DMS53 (cell line): Measurements from ENCODE around the gene ERBB4.
"Not testable (repeated sequence)": the region's sequence is repeated elsewhere in the genome, so short reads cannot be mapped to it uniquely, and the experiment has no call there.

Source experiments
- DNase-seq: peaks from one replicate; lab custom pipeline; 2025; lab: John Stamatoyannopoulos, UW

The ERBB4 gene

DNA sequence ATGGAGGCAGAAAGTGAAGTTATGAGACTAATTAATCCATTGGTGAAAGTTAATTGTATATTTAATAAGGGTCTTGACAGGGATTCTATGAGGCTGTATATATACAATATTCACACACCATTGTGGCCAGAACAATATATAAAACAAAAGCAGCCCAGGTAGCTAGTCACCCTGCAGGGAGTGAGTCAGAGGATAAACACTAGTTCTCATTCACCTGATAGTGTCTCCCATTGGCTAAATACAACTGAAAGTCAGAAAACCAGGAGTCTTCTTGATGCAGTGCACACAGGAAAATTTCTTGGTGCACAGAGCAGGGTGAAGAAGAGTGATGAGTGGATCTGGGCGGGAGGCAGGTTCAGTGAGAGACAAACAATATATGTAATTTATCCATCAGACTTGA is 465.2 kb downstream of the ERBB4 start:
- peak; percentile 58 for DNase-seq

GRCh38 chr2:212066546-212066945 is 472.1 kb downstream of the ERBB4 start:
- no peak for DNase-seq

GRCh38 chr2:212064318-212064717 is 474.3 kb downstream of the ERBB4 start:
- no peak for DNase-seq

GRCh38 chr2:212052412-212053159 is 486.0 kb downstream of the ERBB4 start:
- no peak for DNase-seq

DNA sequence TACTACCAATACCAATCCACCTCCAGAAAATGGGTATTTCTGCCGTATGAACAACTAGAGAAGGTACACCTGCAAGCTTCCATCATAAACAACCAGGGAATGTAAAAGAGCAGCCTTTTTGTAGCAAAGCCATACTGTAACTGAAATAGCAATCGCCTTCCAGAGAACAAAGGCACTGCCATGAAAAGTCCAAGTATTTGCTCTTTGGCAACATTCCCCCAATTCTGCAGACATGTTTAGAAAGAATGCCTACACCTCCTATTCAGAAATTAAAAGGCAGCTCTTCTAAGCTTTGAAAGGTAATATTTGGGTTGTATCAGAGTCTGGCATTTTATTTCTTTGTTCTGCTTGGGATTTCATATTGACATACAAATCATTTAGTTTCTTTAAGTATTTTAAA is 487.7 kb downstream of the ERBB4 start:
- DNase-seq, result no peak

DNA sequence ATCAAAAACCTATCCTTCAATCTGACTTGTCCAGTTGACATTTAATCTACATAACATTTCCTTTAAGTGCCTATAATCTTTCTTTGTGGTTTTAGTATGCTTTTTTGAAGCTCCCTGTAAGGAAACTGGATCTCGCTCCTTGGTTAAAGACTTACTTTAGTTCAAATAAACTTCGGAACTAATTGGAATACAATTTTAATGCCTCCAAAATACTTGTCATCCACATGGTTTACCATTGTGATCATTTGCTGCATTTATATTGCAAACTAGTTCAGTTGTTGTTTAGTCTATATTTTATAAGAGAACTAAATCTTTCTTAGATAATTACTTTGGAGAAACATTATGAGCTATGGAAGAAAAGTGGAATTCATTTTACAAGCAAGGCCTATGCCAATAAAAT is 496.0 kb downstream of the ERBB4 start:
- no peak for DNase-seq

DNA sequence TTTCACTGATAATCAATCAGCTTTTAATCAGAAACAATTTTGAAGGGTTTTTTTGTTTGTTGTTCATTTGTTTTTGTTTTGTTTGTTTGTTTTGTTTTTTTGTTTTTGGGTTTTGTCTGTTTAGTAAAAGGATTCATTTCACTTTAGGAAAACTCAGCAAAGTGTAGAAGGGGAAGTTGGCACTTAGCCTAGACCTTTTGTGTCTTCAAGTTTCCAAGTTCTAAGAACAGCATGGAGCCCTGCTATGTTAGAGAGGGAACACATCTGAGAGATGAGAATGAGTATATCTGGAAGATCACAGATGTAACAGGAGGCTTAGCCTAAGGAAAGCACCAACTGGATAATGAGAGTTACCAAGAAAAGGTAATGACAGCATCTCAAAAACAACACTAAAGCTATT is 501.5 kb downstream of the ERBB4 start:
- no peak for DNase-seq

- no peak for DNase-seq
These were observed 503.6 kb downstream of the ERBB4 start for GRCh38 chr2:212034841-212035585.

DNA sequence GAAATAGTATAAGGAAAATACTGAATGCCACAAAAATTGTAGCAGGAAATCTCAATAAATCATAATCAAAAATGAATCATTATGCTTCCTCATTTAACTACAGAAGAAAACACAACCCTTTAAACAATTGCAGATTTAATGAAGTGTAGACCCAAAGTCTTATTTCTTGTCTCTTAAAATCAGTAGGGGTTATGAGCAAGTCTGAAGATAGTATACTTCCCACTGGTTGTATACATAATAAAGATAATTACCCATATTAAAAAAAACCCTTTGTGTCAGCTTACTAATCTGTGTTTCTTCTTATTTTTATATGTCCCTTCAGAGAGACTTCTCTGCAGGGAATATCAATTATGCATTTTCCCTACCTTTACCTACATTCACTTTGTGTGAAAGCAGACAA is 504.7 kb downstream of the ERBB4 start:
- no peak for DNase-seq

GRCh38 chr2:212032536-212033219 is 505.9 kb downstream of the ERBB4 start:
- no peak for DNase-seq

DNA sequence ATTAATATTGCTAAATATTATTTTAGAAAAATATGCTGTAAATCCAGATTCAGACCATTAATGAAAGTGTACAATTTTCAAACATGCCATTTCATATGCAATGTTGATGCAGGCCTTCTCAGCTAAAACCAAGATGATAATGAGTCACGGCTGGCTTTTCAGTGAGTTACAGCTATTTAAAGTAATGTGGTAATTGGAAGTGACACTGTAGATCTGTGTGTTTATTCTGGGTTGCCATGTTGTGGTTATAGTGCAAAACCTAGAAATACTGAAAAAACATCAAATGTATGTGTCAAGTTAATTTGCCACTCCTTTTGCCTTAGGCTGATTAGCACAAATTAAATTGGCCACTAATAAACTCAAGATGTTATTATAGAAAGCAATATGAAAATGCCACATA is 506.6 kb downstream of the ERBB4 start:
- DNase-seq, result no peak

GRCh38 chr2:212030709-212031108 is 507.9 kb downstream of the ERBB4 start:
- DNase-seq, result no peak

- DNase-seq, result no peak
These were observed 509.7 kb downstream of the ERBB4 start for GRCh38 chr2:212028798-212029394.

DNA sequence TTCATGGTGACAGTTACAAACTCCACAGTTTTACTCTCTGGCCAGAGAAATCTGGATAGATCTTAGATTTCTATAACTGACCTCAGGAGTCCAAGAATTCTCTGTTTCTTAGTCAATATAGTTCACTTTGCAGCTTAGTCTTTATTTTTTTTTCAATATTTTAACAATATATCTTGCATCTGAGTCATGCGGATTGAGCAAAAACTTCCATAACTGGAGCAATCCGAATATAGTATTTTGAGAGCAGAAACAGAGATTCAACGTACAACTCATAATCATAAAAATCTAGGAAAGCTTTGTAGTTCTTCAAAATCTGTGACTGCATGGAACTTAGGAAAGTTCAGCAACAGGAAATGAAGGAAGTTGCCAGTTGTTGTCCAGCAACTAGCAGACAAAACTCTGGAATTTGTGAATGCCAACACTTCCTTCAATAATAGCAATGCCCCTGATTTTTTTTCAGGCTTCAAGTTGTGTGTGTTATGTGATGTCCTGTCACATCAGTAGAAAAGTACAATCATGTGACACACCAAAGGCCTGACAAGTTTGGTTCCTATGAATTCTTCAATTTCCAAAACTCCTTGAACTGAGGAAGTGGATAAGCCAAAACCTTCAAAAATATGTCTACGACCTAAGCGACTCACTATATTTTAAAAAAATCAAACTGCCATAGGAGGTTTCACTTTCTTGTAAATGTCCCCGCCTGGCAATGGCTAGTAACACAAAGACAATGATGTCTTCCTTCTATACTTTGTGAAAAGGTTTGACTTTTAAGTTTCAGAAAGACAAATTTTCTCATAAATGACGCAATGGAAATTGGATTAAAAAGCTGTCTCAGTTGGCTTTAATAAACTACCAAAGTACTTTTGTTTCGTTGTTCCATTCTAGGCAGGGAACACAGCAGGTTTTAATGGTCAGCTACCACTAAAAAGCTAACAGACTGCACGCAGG is 510.6 kb downstream of the ERBB4 start:
- no peak for DNase-seq

DNA sequence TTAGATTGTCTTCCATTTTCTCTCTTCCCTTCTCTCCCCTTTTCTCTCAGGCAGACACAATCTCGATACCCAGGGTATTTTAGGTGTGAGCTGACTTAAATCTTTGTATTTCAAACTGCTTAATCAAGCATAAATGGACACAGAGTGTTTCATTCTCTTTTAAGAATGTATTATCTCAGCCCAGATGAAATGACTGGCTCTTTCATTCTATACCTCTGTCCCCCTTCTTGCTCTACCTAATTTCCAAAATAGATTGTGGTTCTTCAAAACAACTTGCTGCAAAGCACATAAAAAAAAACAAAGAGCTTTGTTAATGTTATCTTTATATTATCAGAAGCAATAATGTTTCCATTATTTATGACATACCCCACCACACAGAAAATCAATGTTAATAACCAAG is 514.6 kb downstream of the ERBB4 start:
- DNase-seq, result no peak

DNA sequence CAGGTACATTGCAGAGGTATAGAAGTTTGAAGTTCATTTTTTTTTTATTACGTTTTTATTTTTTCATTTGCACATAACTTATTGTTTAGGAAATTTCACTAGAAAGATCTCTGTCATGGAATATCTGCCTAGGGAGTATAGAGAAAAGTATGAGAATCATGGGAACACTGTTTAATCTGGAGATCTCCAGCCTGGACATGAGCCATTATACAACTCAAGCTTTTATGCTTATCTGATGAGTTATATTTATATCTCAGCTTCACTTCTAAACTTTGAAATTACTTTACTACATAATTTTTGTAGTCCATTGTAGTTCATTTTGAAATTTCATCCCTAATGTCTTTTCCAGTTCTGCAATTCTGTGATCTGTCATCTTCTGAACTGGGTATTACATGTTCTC is 515.6 kb downstream of the ERBB4 start:
- DNase-seq, result no peak

DNA sequence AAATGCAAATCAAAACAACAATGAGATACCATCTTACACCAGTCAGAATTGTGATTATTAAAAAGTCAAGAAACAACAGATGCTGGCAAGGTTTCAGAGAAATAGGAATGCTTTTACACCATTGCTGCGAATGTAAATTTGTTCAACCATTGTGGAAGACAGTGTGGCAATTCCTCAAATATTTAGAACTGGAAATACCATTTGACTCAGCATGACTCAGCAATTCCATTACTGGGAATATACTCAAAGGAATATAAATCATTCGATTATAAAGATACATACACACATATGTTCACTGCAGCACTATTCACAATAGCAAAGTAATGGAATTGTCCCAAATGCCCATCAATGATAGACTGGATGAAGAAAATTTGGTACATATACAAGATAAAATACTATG is 516.7 kb downstream of the ERBB4 start:
- peak; percentile 45 for DNase-seq

DNA sequence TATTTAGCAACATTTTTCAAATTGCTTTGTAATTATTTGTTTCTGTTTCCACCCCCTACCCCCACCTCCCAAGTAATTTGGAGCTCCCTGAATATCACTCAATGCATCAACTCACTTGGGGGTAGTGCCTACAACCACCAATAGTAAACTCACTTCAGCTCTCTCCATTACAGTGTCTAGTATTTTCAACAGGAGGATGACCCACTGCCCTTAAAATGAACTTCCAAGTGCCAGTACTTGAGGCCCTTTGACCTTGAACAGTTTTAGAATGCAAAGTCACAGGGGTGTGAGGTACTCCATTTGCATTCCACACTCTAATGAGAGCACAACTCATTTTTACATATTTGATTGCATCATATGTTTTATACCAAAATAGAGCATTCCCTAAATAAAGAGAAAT is 523.0 kb downstream of the ERBB4 start:
- DNase-seq, result no peak

DNA sequence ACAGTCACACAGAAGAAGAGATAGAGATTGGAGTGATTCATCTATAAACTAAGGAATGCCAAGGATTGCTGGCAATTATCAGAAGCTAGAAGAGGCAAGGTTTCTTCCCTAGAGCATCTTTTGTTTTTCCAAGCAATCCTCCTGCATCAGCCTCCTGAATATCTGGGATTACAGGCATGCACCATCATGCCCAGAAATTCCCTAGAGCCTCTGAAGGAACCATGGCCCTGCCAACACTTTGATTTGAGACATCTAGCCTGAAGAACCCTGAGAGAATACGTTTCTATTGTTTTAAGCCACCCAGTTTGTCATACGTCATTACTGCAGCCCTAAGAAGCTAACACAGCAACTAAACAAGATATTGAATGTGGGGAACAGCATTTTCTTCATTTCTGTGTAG is 525.0 kb downstream of the ERBB4 start:
- no peak for DNase-seq

- not testable (repeated sequence) for DNase-seq
These were observed 528.3 kb downstream of the ERBB4 start for GRCh38 chr2:212010305-212010704.

DNA sequence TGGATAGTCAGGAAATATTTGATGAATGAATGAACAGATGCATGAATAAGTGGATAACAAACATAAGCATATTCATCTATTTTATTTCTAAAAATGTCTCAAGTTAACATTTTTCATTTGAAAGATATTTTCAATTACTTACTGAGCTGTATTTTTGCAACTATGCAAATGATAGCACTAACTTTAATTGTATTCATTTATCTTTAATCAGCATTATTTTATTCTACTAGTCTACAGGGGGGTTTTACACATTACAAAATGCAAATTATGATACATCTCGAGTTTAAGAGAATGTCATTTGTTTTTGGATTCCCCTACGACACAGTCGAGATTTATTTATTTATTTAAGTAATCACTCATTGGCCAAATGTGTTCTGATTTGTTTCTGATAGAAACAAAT is 530.6 kb downstream of the ERBB4 start:
- DNase-seq, result no peak
